Skeletal muscle satellite cell (primary cell): ENCODE results near the gene GATC.

Source experiments
- H3K27me3 ChIP-seq: 2 replicates; pipeline ENCODE4 v1.7.0; 2013; ENCODE audit warnings: low read length; ENCODE audit not compliant: control insufficient read depth, insufficient read depth
- H3K36me3 ChIP-seq: 2 replicates; pipeline ENCODE4 v1.7.0; 2013; ENCODE audit warnings: mild to moderate bottlenecking, control low read depth, low read length; ENCODE audit not compliant: insufficient read depth
- H3K4me1 ChIP-seq: 2 replicates; pipeline ENCODE4 v1.7.0; 2013; ENCODE audit warnings: low read length; ENCODE audit not compliant: control insufficient read depth, insufficient read depth
- H3K4me2 ChIP-seq: 2 replicates; pipeline ENCODE4 v1.7.0; 2013; ENCODE audit warnings: mild to moderate bottlenecking, low read length
- H3K4me3 ChIP-seq: 2 replicates; pipeline ENCODE4 v1.7.0; 2013; ENCODE audit warnings: low read length
- H3K9ac ChIP-seq: 2 replicates; pipeline ENCODE4 v1.7.0; 2013; ENCODE audit warnings: mild to moderate bottlenecking, low read depth, low read length, moderate library complexity
- H3K9me3 ChIP-seq: replicated peaks from 2 replicates; pipeline ENCODE4 v1.7.0; 2013; ENCODE audit warnings: mild to moderate bottlenecking, control low read depth, low read length

Gene GATC

GRCh38 chr12:120465756-120466155 is 19.5 kb downstream of the GATC start:
- Histone ChIP-seq H3K36me3 (peaks cover 66% of the 10 kb centered on the region), H3K4me1 (peaks cover 9% of the 10 kb centered on the region), H3K4me3 (no peak overlapping the region), H3K27me3 (no peaks in the 10 kb centered on the region), H3K9ac (no peak overlapping the region), H3K4me2 (no peak overlapping the region), H3K9me3 (no peaks in the 10 kb centered on the region)

GRCh38 chr12:120466560-120467315 is 20.5 kb downstream of the GATC start:
- H3K4me3 ChIP-seq = no peak overlapping the region
- peaks cover 9% of the 10 kb centered on the region for H3K4me1 ChIP-seq
- no peaks in the 10 kb centered on the region for H3K9me3 ChIP-seq
- H3K9ac ChIP-seq = no peak overlapping the region
- H3K27me3 ChIP-seq = no peaks in the 10 kb centered on the region
- peaks cover 56% of the 10 kb centered on the region for H3K36me3 ChIP-seq
- no peak overlapping the region for H3K4me2 ChIP-seq

GRCh38 chr12:120467439-120467838 is 21.2 kb downstream of the GATC start:
- H3K4me1 ChIP-seq = peaks cover 9% of the 10 kb centered on the region
- no peaks in the 10 kb centered on the region for H3K27me3 ChIP-seq
- H3K4me3 ChIP-seq = peak overlapping the region; percentile 75
- H3K9me3 ChIP-seq = no peaks in the 10 kb centered on the region
- peak overlapping the region; percentile 92 for H3K4me2 ChIP-seq
- peaks cover 49% of the 10 kb centered on the region for H3K36me3 ChIP-seq
- no peak overlapping the region for H3K9ac ChIP-seq

- H3K4me3 ChIP-seq = peak overlapping the region; percentile 75
- H3K9me3 ChIP-seq = no peaks in the 10 kb centered on the region
- peaks cover 41% of the 10 kb centered on the region for H3K36me3 ChIP-seq
- peaks cover 9% of the 10 kb centered on the region for H3K4me1 ChIP-seq
- H3K27me3 ChIP-seq = no peaks in the 10 kb centered on the region
- peak overlapping the region; percentile 97 for H3K9ac ChIP-seq
- H3K4me2 ChIP-seq = peak overlapping the region; percentile 92
Observed at GRCh38 chr12:120468325-120468820, 22.1 kb downstream of the GATC start.

GRCh38 chr12:120468821-120469449 is 22.7 kb downstream of the GATC start:
- Histone ChIP-seq H3K4me2 (peak overlapping the region; percentile 92), H3K9ac (peak overlapping the region; percentile 97), H3K9me3 (no peaks in the 10 kb centered on the region), H3K4me1 (peaks cover 12% of the 10 kb centered on the region), H3K4me3 (peak overlapping the region; percentile 75), H3K27me3 (no peaks in the 10 kb centered on the region), H3K36me3 (peaks cover 35% of the 10 kb centered on the region)

- peak within 1 kb of the TSS; percentile 92 for H3K4me2 ChIP-seq
- H3K9ac ChIP-seq = peak within 1 kb of the TSS; percentile 97
- no peaks in the 10 kb centered on the region for H3K27me3 ChIP-seq
- peak within 1 kb of the TSS; percentile 75 for H3K4me3 ChIP-seq
- H3K9me3 ChIP-seq = no peaks in the 10 kb centered on the region
- H3K36me3 ChIP-seq = peaks cover 28% of the 10 kb centered on the region
- H3K4me1 ChIP-seq = peaks cover 18% of the 10 kb centered on the region
Observed at GRCh38 chr12:120469450-120470149, 23.4 kb downstream of the GATC start, which contains the start of gene SRSF9. SRSF9 (minus strand) TSS chr12:120469748; CDS start chr12:120469609, 139 bp downstream.

GRCh38 chr12:120470150-120470784 is 24.0 kb downstream of the GATC start:
- H3K4me3 ChIP-seq = peak overlapping the region; percentile 75
- H3K4me1 ChIP-seq = peaks cover 21% of the 10 kb centered on the region
- H3K27me3 ChIP-seq = no peaks in the 10 kb centered on the region
- no peaks in the 10 kb centered on the region for H3K9me3 ChIP-seq
- H3K4me2 ChIP-seq = peak overlapping the region; percentile 92
- peaks cover 22% of the 10 kb centered on the region for H3K36me3 ChIP-seq
- H3K9ac ChIP-seq = peak overlapping the region; percentile 97

- Histone ChIP-seq H3K9ac (no peak overlapping the region), H3K9me3 (no peaks in the 10 kb centered on the region), H3K27me3 (no peaks in the 10 kb centered on the region), H3K4me2 (no peak overlapping the region), H3K4me1 (peaks cover 18% of the 10 kb centered on the region), H3K4me3 (no peak overlapping the region), H3K36me3 (peaks cover 4% of the 10 kb centered on the region)
Observed at GRCh38 chr12:120472521-120472920, 26.3 kb downstream of the GATC start.

- peak overlapping the region; percentile 1 for H3K4me2 ChIP-seq
- H3K27me3 ChIP-seq = no peaks in the 10 kb centered on the region
- no peak overlapping the region for H3K4me3 ChIP-seq
- no peaks in the 10 kb centered on the region for H3K9me3 ChIP-seq
- peaks cover 12% of the 10 kb centered on the region for H3K4me1 ChIP-seq
- no peak overlapping the region for H3K9ac ChIP-seq
- H3K36me3 ChIP-seq = no peaks in the 10 kb centered on the region
Observed at GRCh38 chr12:120473807-120474615, 27.8 kb downstream of the GATC start.

GRCh38 chr12:120474616-120474960 is 28.3 kb downstream of the GATC start:
- Histone ChIP-seq H3K36me3 (no peaks in the 10 kb centered on the region), H3K4me1 (peaks cover 12% of the 10 kb centered on the region), H3K4me3 (no peak overlapping the region), H3K27me3 (no peaks in the 10 kb centered on the region), H3K9ac (no peak overlapping the region), H3K4me2 (peak overlapping the region; percentile 31), H3K9me3 (no peaks in the 10 kb centered on the region)
